DMS 273 (cell line): ENCODE measurements around the gene CDC14A.
"Not testable (repeated sequence)": the region's sequence is repeated elsewhere in the genome, so short reads cannot be mapped to it uniquely, and the experiment has no call there.

ENCODE experiments used
- DNase-seq: peaks from one replicate; lab custom pipeline; 2025; ENCODE audit not compliant: unreplicated experiment; lab: John Stamatoyannopoulos, UW

CDC14A gene

GRCh38 chr1:100352267-100353070 is at the start of gene CDC14A:
Gene CDC14A, plus strand, starts transcription at chr1:100352506. Its CDS starts 449 bp downstream, at chr1:100352955.
- DNase-seq, result peak; percentile 98

- DNase-seq, result no peak
Measured at GRCh38 chr1:100302739-100303138, 49.6 kb upstream of the CDC14A start.

- no peak for DNase-seq
Measured at GRCh38 chr1:100304227-100304626, 48.1 kb upstream of the CDC14A start.

GRCh38 chr1:100304921-100305320 is 47.4 kb upstream of the CDC14A start:
- DNase-seq, result no peak

GRCh38 chr1:100305954-100306353 is 46.4 kb upstream of the CDC14A start:
- DNase-seq, result no peak

GRCh38 chr1:100306735-100307313 is 45.5 kb upstream of the CDC14A start:
- DNase-seq, result no peak

GRCh38 chr1:100308777-100309176 is 43.5 kb upstream of the CDC14A start:
- no peak for DNase-seq

GRCh38 chr1:100309863-100310262 is 42.4 kb upstream of the CDC14A start:
- no peak for DNase-seq

- no peak for DNase-seq
Measured at GRCh38 chr1:100313382-100313781, 38.9 kb upstream of the CDC14A start.

- DNase-seq, result no peak
Measured at GRCh38 chr1:100316622-100317021, 35.7 kb upstream of the CDC14A start.

GRCh38 chr1:100320311-100321099 is 31.8 kb upstream of the CDC14A start:
- no peak for DNase-seq

GRCh38 chr1:100321100-100321493 is 31.2 kb upstream of the CDC14A start:
- no peak for DNase-seq

GRCh38 chr1:100321506-100321905 is 30.8 kb upstream of the CDC14A start:
- no peak for DNase-seq

- no peak for DNase-seq
Measured at GRCh38 chr1:100322436-100323211, 29.7 kb upstream of the CDC14A start.

GRCh38 chr1:100323419-100324106 is 28.7 kb upstream of the CDC14A start:
- DNase-seq, result no peak

GRCh38 chr1:100325415-100326324 is 26.6 kb upstream of the CDC14A start:
- DNase-seq, result no peak

GRCh38 chr1:100326325-100326670 is 26.0 kb upstream of the CDC14A start:
- not testable (repeated sequence) for DNase-seq

- DNase-seq, result no peak
Measured at GRCh38 chr1:100328133-100328532, 24.2 kb upstream of the CDC14A start.

GRCh38 chr1:100331146-100331545 is 21.2 kb upstream of the CDC14A start:
- not testable (repeated sequence) for DNase-seq

- no peak for DNase-seq
Measured at GRCh38 chr1:100332331-100332730, 20.0 kb upstream of the CDC14A start.
